Type B pancreatic cell (in vitro differentiated cells): ENCODE data around the gene ZNF140. TPM values are rescaled to one million over a fixed set of nuclear protein-coding genes. Genes with fewer than 3 reads are reported as not detected.

Experiments used
- DNase-seq: peaks from one replicate; pipeline ENCODE4 v3.0.0; 2021; ENCODE audit warnings: mixed read lengths; ENCODE audit not compliant: unreplicated experiment; ENCODE audit errors: extremely low spot score
- H3K27ac Mint-ChIP-seq: 2 replicates; pipeline ENCODE4 v1.8.0; 2021; ENCODE audit warnings: mild to moderate bottlenecking, mixed read lengths
- H3K27me3 Mint-ChIP-seq: 2 replicates; pipeline ENCODE4 v1.8.0; 2021; ENCODE audit warnings: mixed read lengths
- H3K36me3 Mint-ChIP-seq: 2 replicates; pipeline ENCODE4 v1.8.0; 2021; ENCODE audit warnings: mixed read lengths
- H3K4me1 Mint-ChIP-seq: one replicate; pipeline ENCODE4 v1.8.0; 2021; ENCODE audit warnings: mixed read lengths; ENCODE audit not compliant: unreplicated experiment
- H3K4me3 Mint-ChIP-seq: 2 replicates; pipeline ENCODE4 v1.8.0; 2021; ENCODE audit warnings: mild to moderate bottlenecking, mixed read lengths
- H3K9me3 Mint-ChIP-seq: 2 replicates; pipeline ENCODE4 v1.8.0; 2021; ENCODE audit warnings: mixed read lengths
- total RNA-seq: library from RNA; stranded (reverse); gene quantifications from 2 replicates; pipeline ENCODE4 v1.2.1, GENCODE V29; 2021; ENCODE audit warnings: low replicate concordance
- TF ChIP-seq, protein P1 (sequence below): fragments of 200-600 bp; sonication (generic); conservative IDR thresholded peaks from 2 replicates; pipeline ENCODE4 v1.5.0; 2021; ENCODE audit warnings: antibody characterized with exemption, mild to moderate bottlenecking

Gene ZNF140
- total RNA-seq, 1 donor from 2014 or later = 20.7 TPM

DNA sequence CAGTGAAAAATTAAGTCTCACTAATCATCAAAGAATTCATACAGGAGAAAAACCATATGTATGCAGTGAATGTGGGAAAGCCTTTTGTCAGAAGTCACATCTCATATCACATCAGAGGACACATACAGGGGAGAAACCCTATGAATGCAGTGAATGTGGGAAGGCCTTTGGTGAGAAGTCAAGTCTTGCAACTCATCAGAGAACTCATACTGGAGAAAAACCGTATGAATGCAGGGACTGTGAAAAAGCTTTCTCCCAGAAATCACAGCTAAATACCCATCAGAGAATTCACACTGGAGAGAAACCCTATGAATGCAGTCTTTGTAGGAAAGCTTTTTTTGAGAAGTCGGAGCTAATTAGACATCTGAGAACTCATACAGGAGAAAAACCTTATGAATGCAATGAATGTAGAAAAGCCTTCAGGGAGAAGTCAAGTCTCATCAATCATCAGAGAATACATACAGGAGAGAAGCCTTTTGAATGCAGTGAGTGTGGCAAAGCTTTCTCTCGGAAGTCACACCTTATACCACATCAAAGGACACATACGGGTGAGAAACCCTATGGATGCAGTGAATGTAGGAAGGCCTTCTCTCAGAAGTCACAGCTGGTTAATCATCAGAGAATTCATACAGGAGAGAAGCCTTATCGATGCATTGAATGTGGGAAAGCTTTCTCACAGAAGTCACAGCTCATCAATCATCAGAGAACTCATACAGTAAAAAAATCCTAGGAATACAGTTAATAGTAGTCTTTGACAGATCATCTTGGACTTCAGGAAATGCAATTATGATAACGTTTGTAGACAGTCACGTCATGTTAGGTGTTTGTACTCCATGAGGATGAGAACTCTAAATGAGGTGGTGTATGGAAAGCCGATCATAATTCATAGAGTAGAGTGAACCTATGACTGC lies 22.3 kb upstream of the ZNF140 start:
- peaks cover 66% of the 10 kb centered on the region for H3K36me3 Mint-ChIP-seq
- peak overlapping the region; percentile 59 for H3K27ac Mint-ChIP-seq
- peaks cover 3% of the 10 kb centered on the region for H3K27me3 Mint-ChIP-seq
- H3K9me3 Mint-ChIP-seq = peaks cover 17% of the 10 kb centered on the region
- no peak for DNase-seq
- peak overlapping the region; percentile 29 for H3K4me3 Mint-ChIP-seq
- TF ChIP-seq, protein P1, sequence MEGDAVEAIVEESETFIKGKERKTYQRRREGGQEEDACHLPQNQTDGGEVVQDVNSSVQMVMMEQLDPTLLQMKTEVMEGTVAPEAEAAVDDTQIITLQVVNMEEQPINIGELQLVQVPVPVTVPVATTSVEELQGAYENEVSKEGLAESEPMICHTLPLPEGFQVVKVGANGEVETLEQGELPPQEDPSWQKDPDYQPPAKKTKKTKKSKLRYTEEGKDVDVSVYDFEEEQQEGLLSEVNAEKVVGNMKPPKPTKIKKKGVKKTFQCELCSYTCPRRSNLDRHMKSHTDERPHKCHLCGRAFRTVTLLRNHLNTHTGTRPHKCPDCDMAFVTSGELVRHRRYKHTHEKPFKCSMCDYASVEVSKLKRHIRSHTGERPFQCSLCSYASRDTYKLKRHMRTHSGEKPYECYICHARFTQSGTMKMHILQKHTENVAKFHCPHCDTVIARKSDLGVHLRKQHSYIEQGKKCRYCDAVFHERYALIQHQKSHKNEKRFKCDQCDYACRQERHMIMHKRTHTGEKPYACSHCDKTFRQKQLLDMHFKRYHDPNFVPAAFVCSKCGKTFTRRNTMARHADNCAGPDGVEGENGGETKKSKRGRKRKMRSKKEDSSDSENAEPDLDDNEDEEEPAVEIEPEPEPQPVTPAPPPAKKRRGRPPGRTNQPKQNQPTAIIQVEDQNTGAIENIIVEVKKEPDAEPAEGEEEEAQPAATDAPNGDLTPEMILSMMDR = no peak
- H3K4me1 Mint-ChIP-seq = no peaks in the 10 kb centered on the region

DNA sequence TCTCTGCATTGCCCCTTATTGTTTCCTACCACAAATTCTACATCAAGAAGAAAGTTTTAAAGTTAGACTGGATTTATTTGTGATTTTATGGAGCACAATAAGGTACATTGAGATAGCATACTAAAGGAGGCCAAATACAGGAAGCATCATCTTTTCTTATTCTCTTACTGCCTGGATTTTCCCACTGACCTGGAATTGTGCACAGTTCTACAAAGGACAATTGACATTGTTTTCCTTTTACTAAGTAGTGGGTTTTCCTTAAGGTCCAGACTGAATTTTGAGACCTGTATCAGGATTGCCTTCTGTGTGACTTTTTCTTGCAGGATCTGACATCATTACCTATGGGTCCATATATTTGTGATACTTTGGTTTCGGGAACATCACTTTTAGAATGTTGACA lies 18.8 kb upstream of the ZNF140 start:
- no peaks in the 10 kb centered on the region for H3K4me1 Mint-ChIP-seq
- no peak overlapping the region for H3K27ac Mint-ChIP-seq
- H3K9me3 Mint-ChIP-seq = peaks cover 10% of the 10 kb centered on the region
- H3K4me3 Mint-ChIP-seq = no peak overlapping the region
- no peak for DNase-seq
- TF ChIP-seq, protein P1 = no peak
- peaks cover 3% of the 10 kb centered on the region for H3K27me3 Mint-ChIP-seq
- peaks cover 58% of the 10 kb centered on the region for H3K36me3 Mint-ChIP-seq

DNA sequence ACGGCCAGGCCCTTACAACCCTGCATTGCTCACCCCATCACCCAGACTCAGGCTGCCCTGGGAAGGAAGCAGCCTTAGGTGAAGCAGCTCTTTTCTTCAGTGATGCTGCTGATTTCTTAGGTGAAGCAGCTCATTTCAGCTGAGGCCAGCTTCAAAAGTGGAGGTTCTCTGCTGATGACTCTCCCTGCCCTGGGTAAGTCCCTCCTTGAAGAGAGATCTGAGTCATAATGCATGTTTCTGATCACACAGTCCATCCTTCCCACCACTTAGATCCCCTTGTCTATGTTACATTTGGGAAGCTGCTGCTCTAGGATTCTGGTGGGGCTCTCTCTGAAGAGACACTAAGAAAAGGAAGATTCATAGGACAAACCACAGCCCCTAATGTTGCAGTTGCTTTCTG lies 17.2 kb upstream of the ZNF140 start:
- Mint-ChIP-seq H3K27ac (no peak overlapping the region), H3K4me1 (no peaks in the 10 kb centered on the region), H3K36me3 (peaks cover 42% of the 10 kb centered on the region), H3K27me3 (no peaks in the 10 kb centered on the region), H3K4me3 (no peak overlapping the region), H3K9me3 (no peaks in the 10 kb centered on the region)
- TF ChIP-seq, protein P1 = no peak
- DNase-seq = no peak

DNA sequence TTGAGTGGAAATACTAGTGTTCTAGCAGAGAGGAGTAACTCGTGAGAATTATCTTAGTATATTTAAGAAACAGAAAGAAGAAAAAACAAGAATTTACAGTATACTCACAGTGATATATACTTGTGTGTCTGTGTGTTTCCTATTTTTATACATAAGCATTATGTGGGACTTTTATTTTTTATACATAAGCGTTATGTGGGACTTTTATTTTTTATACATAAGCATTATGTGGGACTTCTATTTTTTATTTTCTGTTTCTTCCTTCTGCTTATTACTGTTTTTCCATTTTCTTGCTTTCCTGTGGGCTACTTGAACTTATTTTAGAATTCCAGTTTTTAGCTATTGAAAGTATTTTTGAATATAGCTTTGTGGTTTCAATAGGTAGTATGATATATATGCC lies 6.9 kb upstream of the ZNF140 start:
- H3K9me3 Mint-ChIP-seq = peaks cover 22% of the 10 kb centered on the region
- TF ChIP-seq, protein P1 = no peak
- H3K4me1 Mint-ChIP-seq = no peaks in the 10 kb centered on the region
- H3K4me3 Mint-ChIP-seq = no peak overlapping the region
- no peak overlapping the region for H3K27ac Mint-ChIP-seq
- peaks cover 6% of the 10 kb centered on the region for H3K36me3 Mint-ChIP-seq
- H3K27me3 Mint-ChIP-seq = no peaks in the 10 kb centered on the region
- no peak for DNase-seq

DNA sequence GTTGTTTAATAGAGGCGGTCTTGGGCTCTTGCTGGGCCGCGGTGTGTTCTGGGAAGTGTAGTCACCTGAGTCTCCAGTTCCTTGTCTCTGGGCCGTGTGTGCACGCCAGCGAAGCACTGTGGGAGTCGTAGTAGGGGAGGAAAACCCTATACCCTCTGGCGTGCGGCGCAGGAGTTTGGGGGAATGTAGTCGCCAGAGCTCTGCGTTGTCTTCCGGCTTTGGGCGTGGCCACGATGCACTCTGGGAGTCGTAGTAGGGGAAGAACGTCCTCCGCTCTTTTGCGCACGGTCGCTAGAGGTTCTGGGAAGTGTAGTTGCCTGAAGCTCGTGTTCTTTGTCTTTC lies 726 bp upstream of the ZNF140 start:
- Mint-ChIP-seq H3K9me3 (peaks cover 28% of the 10 kb centered on the region), H3K4me1 (no peaks in the 10 kb centered on the region), H3K27me3 (no peaks in the 10 kb centered on the region), H3K36me3 (peaks cover 37% of the 10 kb centered on the region), H3K27ac (no peak overlapping the region), H3K4me3 (no peak overlapping the region)
- peak; percentile 96 for DNase-seq
- TF ChIP-seq, protein P1 = no peak
